NCI-H526 (cell line): ENCODE data around the gene ZNF615.
A peak's percentile ranks its signal among the peaks of the same experiment; 100 is the strongest.
"Not testable (repeated sequence)": the region's sequence is repeated elsewhere in the genome, so short reads cannot be mapped to it uniquely, and the experiment has no call there.

Experiments used
- DNase-seq, 2 experiments: peaks; one replicate each; lab custom pipeline; 2025; lab: John Stamatoyannopoulos, UW

ZNF615 gene

GRCh38 chr19:51980116-51980736, 27.8 kb downstream of the ZNF615 start:
- peak; percentile 15 to 22 for DNase-seq

- DNase-seq = no peak
Measured at GRCh38 chr19:51978882-51979281, 29.1 kb downstream of the ZNF615 start.

GRCh38 chr19:51977346-51977745, 30.7 kb downstream of the ZNF615 start:
- no peak for DNase-seq

- DNase-seq = no peak
Measured at GRCh38 chr19:51976852-51977251, 31.2 kb downstream of the ZNF615 start.

- DNase-seq = not testable (repeated sequence)
Measured at GRCh38 chr19:51975787-51976186, 32.2 kb downstream of the ZNF615 start.

GRCh38 chr19:51971624-51972023, 36.4 kb downstream of the ZNF615 start:
- DNase-seq = no peak

GRCh38 chr19:51970718-51971117, 37.3 kb downstream of the ZNF615 start:
- no peak for DNase-seq

GRCh38 chr19:51965583-51965982, 42.4 kb downstream of the ZNF615 start:
- DNase-seq = no peak

GRCh38 chr19:51960621-51961233, 47.3 kb downstream of the ZNF615 start:
- not testable (repeated sequence) for DNase-seq

GRCh38 chr19:51959791-51960190, 48.2 kb downstream of the ZNF615 start:
- DNase-seq = no peak

GRCh38 chr19:51957846-51958245, 50.2 kb downstream of the ZNF615 start:
- not testable (repeated sequence) for DNase-seq

- DNase-seq = no peak
Measured at GRCh38 chr19:51948975-51949374, 59.0 kb downstream of the ZNF615 start.

GRCh38 chr19:51946602-51947001, 61.4 kb downstream of the ZNF615 start:
- DNase-seq = no peak

- DNase-seq = no peak
Measured at GRCh38 chr19:51944798-51945552, 63.0 kb downstream of the ZNF615 start.
